Loucy (cell line): ENCODE data around the gene SLC2A4RG.

Experiments
- H2AFZ ChIP-seq: fragments of 200-600 bp; sonication (generic); 2 replicates; pipeline ENCODE4 v1.6.0; 2016; ENCODE audit warnings: antibody characterized with exemption, mild to moderate bottlenecking, low read length, moderate library complexity
- H3F3A ChIP-seq: fragments of 200-600 bp; 2 replicates; pipeline ENCODE4 v1.6.0; 2016; ENCODE audit warnings: antibody characterized with exemption, low read depth, mild to moderate bottlenecking
- H3K27me3 ChIP-seq: fragments of 200-600 bp; sonication (generic); 2 replicates; pipeline ENCODE4 v1.6.1; 2014; ENCODE audit warnings: low read length, mild to moderate bottlenecking; ENCODE audit not compliant: insufficient read depth, poor library complexity, severe bottlenecking
- H3K36me3 ChIP-seq: fragments of 200-600 bp; sonication (generic); 2 replicates; pipeline ENCODE4 v1.6.1; 2016; ENCODE audit warnings: low read length; ENCODE audit not compliant: insufficient read depth
- H3K4me1 ChIP-seq: fragments of 200-600 bp; sonication (generic); 2 replicates; pipeline ENCODE4 v1.5.1; 2014; ENCODE audit warnings: low read length, mild to moderate bottlenecking; ENCODE audit not compliant: insufficient read depth, poor library complexity, severe bottlenecking
- H3K4me2 ChIP-seq: fragments of 200-600 bp; sonication (generic); 2 replicates; pipeline ENCODE4 v1.6.0; 2014; ENCODE audit warnings: antibody characterized with exemption, low read length, low read depth, mild to moderate bottlenecking; ENCODE audit not compliant: poor library complexity, severe bottlenecking
- H3K4me3 ChIP-seq: fragments of 200-600 bp; sonication (generic); 2 replicates; pipeline ENCODE4 v1.5.1; 2014; ENCODE audit warnings: low read length, mild to moderate bottlenecking, mixed read lengths; ENCODE audit not compliant: poor library complexity, severe bottlenecking
- H3K79me2 ChIP-seq: fragments of 200-600 bp; sonication (generic); 2 replicates; pipeline ENCODE4 v1.6.1; 2014; ENCODE audit warnings: low read length; ENCODE audit not compliant: insufficient read depth
- H3K9ac ChIP-seq: fragments of 200-600 bp; sonication (generic); 2 replicates; pipeline ENCODE4 v1.6.0; 2014; ENCODE audit warnings: mild to moderate bottlenecking, low read depth, low read length, moderate library complexity; ENCODE audit not compliant: poor library complexity, severe bottlenecking
- H3K9me2 ChIP-seq: fragments of 200-600 bp; sonication (generic); replicated peaks from 2 replicates; pipeline ENCODE4 v1.6.1; 2016; ENCODE audit warnings: low read depth, low read length, mixed read lengths
- H3K9me3 ChIP-seq: fragments of 200-600 bp; sonication (generic); 2 replicates; pipeline ENCODE4 v1.6.1; 2014; ENCODE audit warnings: mild to moderate bottlenecking, antibody characterized with exemption, low read length, low read depth; ENCODE audit not compliant: insufficient read depth
- H4K20me1 ChIP-seq: fragments of 200-600 bp; sonication (generic); 2 replicates; pipeline ENCODE4 v1.6.0; 2014; ENCODE audit warnings: antibody characterized with exemption, low read length, mild to moderate bottlenecking; ENCODE audit not compliant: insufficient read depth, poor library complexity, severe bottlenecking
- EZH2phosphoT487 ChIP-seq: fragments of 200-600 bp; IDR thresholded peaks from 2 replicates; pipeline ENCODE4 v1.6.1; 2018; ENCODE audit warnings: antibody characterized with exemption, mild to moderate bottlenecking, moderate library complexity, borderline replicate concordance
- TF ChIP-seq, protein P1 (sequence below): fragments of 200-600 bp; sonication (generic); conservative IDR thresholded peaks from 2 replicates; pipeline ENCODE4 v1.5.1; 2014; ENCODE audit warnings: mild to moderate bottlenecking, antibody characterized with exemption, low read length

The SLC2A4RG gene

DNA sequence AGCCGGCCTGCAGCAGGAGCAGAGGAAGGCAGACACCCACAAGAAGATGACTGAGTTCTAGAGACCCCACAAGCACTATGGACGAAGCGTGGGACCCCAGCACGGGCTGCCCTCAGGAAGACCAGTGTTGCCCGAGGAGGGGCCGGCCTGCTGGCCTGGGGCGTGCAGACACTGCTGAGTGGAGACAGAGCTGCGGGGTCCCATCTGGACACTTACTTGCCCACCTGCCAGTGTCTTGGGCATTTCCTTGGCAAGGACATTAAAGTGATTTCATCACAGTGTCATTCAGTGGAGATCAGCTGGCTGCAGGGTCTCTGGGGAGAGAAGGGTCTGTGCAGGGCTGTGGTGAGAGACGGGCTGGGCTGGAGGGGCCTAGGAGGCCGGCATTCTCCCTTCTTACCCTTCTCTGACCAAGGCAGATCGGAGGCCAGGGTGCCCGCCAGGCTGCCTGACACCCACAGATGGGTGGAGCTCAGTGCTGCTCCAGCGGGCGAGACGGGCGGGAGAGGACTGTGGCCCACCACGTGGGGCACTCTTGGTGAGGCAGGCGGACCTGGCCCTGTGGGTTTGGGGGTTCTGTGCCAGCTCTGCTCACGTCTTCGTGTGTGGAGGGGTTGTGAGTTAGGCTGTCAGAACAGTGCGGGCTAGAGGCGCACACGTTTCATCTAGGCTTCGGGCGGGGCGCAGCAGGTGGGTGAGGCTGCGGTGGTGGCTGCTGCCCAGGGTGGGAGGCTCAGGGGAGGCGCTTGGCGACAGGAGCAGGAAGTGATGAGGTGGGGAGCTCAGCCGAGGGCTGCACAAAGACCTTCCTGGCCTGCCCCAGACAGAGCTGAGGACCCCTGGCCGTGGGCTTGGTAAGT, 3.5 kb upstream of the SLC2A4RG start, which contains the start of gene LIME1:
Gene LIME1 (plus strand): TSS at position 806 of the 860 bp plus-strand sequence. CDS start 886 bp downstream, outside the sequence.
- H3K79me2 ChIP-seq, result peaks cover 49% of the 10 kb centered on the region
- H3K4me2 ChIP-seq, result peak within 1 kb of the TSS; percentile 95
- no peak within 1 kb of the TSS for H2AFZ ChIP-seq
- H3K9me2 ChIP-seq, result no peaks in the 10 kb centered on the region
- peak within 1 kb of the TSS; percentile 98 for H3K9ac ChIP-seq
- H3F3A ChIP-seq, result peaks cover 5% of the 10 kb centered on the region; the same call in 1 of the 2 replicates
- peaks cover 20% of the 10 kb centered on the region for H4K20me1 ChIP-seq
- H3K9me3 ChIP-seq, result no peaks in the 10 kb centered on the region
- no peak for TF ChIP-seq EZH2phosphoT487
- TF ChIP-seq, protein P1, sequence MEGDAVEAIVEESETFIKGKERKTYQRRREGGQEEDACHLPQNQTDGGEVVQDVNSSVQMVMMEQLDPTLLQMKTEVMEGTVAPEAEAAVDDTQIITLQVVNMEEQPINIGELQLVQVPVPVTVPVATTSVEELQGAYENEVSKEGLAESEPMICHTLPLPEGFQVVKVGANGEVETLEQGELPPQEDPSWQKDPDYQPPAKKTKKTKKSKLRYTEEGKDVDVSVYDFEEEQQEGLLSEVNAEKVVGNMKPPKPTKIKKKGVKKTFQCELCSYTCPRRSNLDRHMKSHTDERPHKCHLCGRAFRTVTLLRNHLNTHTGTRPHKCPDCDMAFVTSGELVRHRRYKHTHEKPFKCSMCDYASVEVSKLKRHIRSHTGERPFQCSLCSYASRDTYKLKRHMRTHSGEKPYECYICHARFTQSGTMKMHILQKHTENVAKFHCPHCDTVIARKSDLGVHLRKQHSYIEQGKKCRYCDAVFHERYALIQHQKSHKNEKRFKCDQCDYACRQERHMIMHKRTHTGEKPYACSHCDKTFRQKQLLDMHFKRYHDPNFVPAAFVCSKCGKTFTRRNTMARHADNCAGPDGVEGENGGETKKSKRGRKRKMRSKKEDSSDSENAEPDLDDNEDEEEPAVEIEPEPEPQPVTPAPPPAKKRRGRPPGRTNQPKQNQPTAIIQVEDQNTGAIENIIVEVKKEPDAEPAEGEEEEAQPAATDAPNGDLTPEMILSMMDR, result no peak; the same call in 1 of the 2 replicates
- H3K36me3 ChIP-seq, result peaks cover 25% of the 10 kb centered on the region; the same call in 1 of the 2 replicates
- no peaks in the 10 kb centered on the region for H3K27me3 ChIP-seq
- peaks cover 41% of the 10 kb centered on the region for H3K4me1 ChIP-seq
- H3K4me3 ChIP-seq, result peak within 1 kb of the TSS; percentile 86

DNA sequence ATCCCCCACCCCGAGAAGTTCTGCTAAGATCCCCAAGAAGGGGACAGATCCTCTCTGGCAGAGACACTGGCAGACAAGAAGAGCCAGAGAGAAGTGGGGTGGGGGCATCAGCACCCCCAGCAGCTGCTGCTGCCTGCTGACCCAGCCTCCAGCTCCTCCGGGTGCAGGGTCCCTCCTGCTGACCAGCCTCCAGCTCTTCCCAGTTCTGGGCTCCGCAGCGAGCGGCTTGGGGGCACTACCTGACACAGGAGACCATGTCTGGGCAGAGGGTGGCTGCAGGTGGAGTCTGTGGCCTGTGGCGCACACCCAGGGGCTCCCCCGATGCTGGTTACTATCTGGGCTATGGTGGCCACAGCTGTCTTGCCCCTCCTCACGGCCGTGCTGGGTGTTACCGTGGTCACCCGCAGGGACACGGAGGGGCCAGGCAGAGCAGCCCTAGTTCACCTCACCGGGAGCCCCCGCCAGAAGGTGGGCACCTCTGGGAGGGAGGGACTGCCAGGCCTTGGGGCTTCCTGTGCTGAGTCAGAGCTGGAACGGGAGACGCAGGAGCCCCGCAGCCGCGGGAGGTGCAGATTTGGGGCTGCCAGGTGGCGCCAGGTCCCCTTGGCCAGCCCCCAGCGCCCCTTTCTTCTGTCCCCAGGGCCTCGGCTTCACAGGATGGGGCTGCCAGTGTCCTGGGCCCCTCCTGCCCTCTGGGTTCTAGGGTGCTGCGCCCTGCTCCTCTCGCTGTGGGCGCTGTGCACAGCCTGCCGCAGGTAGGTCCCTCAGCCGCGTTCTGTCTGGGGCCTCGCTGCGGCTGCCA, 2.5 kb upstream of the SLC2A4RG start:
- no peaks in the 10 kb centered on the region for H3K9me3 ChIP-seq
- H4K20me1 ChIP-seq, result peaks cover 30% of the 10 kb centered on the region
- H3K36me3 ChIP-seq, result peaks cover 25% of the 10 kb centered on the region; the same call in 1 of the 2 replicates
- H3K9ac ChIP-seq, result peak overlapping the region; percentile 98
- no peaks in the 10 kb centered on the region for H3F3A ChIP-seq
- no peaks in the 10 kb centered on the region for H3K9me2 ChIP-seq
- peaks cover 39% of the 10 kb centered on the region for H3K4me1 ChIP-seq
- H3K4me2 ChIP-seq, result peak overlapping the region; percentile 95
- H3K27me3 ChIP-seq, result no peaks in the 10 kb centered on the region
- TF ChIP-seq EZH2phosphoT487, result no peak
- TF ChIP-seq, protein P1, result peak; percentile 20; the same call in 1 of the 2 replicates
- H3K4me3 ChIP-seq, result peak overlapping the region; percentile 86
- H3K79me2 ChIP-seq, result peaks cover 51% of the 10 kb centered on the region
- H2AFZ ChIP-seq, result no peak overlapping the region

DNA sequence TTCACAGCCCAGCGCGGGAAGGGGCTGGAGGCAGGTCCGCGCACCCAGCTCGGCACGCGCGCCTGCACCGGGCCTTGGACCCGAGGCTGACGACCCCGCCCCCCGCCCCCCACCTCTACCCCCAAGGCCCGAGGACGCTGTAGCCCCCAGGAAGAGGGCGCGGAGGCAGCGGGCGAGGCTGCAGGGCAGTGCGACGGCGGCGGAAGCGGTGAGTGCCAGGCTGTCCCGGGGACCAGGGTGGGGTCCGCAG, 2.0 kb upstream of the SLC2A4RG start:
- Histone ChIP-seq H3K9me3 (no peaks in the 10 kb centered on the region), H3K9ac (peak overlapping the region; percentile 98), H3K27me3 (no peaks in the 10 kb centered on the region), H3K9me2 (no peaks in the 10 kb centered on the region), H3K4me2 (peak overlapping the region; percentile 95), H3K4me3 (peak overlapping the region; percentile 86), H3F3A (no peaks in the 10 kb centered on the region), H3K79me2 (peaks cover 51% of the 10 kb centered on the region), H3K4me1 (peaks cover 38% of the 10 kb centered on the region), H4K20me1 (peaks cover 32% of the 10 kb centered on the region), H3K36me3 (peaks cover 27% of the 10 kb centered on the region; the same call in 1 of the 2 replicates), H2AFZ (no peak overlapping the region)
- TF ChIP-seq, protein P1, result no peak
- no peak for TF ChIP-seq EZH2phosphoT487
